IMR-90 (cell line): ENCODE measurements around the gene TMEM214. TPM values are rescaled to one million over a fixed set of nuclear protein-coding genes. Genes with fewer than 3 reads are reported as not detected.

ENCODE experiments used
- ATAC-seq: fragments of 200-7000 bp; cut with Tn5 transposase; 2 replicates; pipeline ENCODE4 v1.9.1; 2020; ENCODE audit warnings: low read depth, mild to moderate bottlenecking, moderate library complexity
- BruUV-seq: library from RNA; stranded (reverse); fragments of 400-500 nt; replicated peaks from 2 replicates; lab custom pipeline; 2021; lab: Mats Ljungman, UMichigan
- CTCF ChIA-PET: fragments of 300-600 bp; formaldehyde crosslinking; extraction: SDS; loops from one replicate; lab custom pipeline; 2021; ENCODE audit warnings: antibody characterized with exemption; lab: Yijun Ruan, JAX
- POLR2A ChIA-PET: fragments of 300-600 bp; sonication (Branson Sonifier 250); formaldehyde crosslinking; loops from one replicate; lab custom pipeline; 2022; ENCODE audit warnings: antibody characterized with exemption; ENCODE audit not compliant: unreplicated experiment; lab: Charles Lee
- DNase-seq: peaks from one replicate; pipeline ENCODE4 v3.0.0; 2013
- H2AFZ ChIP-seq: replicated peaks from 2 replicates; pipeline ENCODE3; 2013; ENCODE audit warnings: low read length, mild to moderate bottlenecking; ENCODE audit not compliant: poor library complexity
- H2AK5ac ChIP-seq: 2 replicates; pipeline ENCODE4 v1.6.1; 2013; ENCODE audit warnings: low read depth, low read length, inconsistent platforms
- H2AK9ac ChIP-seq: replicated peaks from 2 replicates; pipeline ENCODE3; 2013; ENCODE audit warnings: mild to moderate bottlenecking, low read depth, low read length, moderate library complexity; ENCODE audit not compliant: poor library complexity
- H2BK120ac ChIP-seq: 2 replicates; pipeline ENCODE4 v1.6.1; 2013; ENCODE audit warnings: low read depth, low read length, inconsistent platforms
- H2BK15ac ChIP-seq: 3 replicates; pipeline ENCODE4 v1.6.1; 2013; ENCODE audit warnings: low read depth, low read length, inconsistent platforms
- H2BK20ac ChIP-seq: 2 replicates; pipeline ENCODE4 v1.6.1; 2013; ENCODE audit warnings: low read depth, mild to moderate bottlenecking, inconsistent platforms, low read length, moderate library complexity
- H2BK5ac ChIP-seq: 2 replicates; pipeline ENCODE4 v1.6.1; 2013; ENCODE audit warnings: mild to moderate bottlenecking, low read depth, low read length, inconsistent platforms; ENCODE audit not compliant: poor library complexity, severe bottlenecking
- H3K14ac ChIP-seq: replicated peaks from 2 replicates; pipeline ENCODE4 v1.6.1; 2013; ENCODE audit warnings: low read depth, low read length, inconsistent platforms
- H3K18ac ChIP-seq: 2 replicates; pipeline ENCODE4 v1.6.1; 2013; ENCODE audit warnings: low read depth, low read length, control low read depth
- H3K23ac ChIP-seq: 2 replicates; pipeline ENCODE4 v1.6.1; 2013; ENCODE audit warnings: low read depth, low read length, inconsistent platforms
- H3K27ac ChIP-seq: 2 replicates; pipeline ENCODE4 v1.5.1; 2013; ENCODE audit warnings: mild to moderate bottlenecking, control low read depth, low read length; ENCODE audit not compliant: insufficient read depth
- H3K27me3 ChIP-seq: 2 replicates; pipeline ENCODE4 v1.6.1; 2013; ENCODE audit warnings: low read length; ENCODE audit not compliant: control insufficient read depth, insufficient read depth
- H3K36me3 ChIP-seq: 2 replicates; pipeline ENCODE4 v1.6.1; 2013; ENCODE audit warnings: low read length, mixed read lengths; ENCODE audit not compliant: control insufficient read depth, insufficient read depth
- H3K4ac ChIP-seq: 2 replicates; pipeline ENCODE4 v1.6.1; 2013; ENCODE audit warnings: low read depth, low read length, inconsistent platforms
- H3K4me1 ChIP-seq: 2 replicates; pipeline ENCODE4 v1.6.1; 2013; ENCODE audit warnings: low read length, mixed read lengths; ENCODE audit not compliant: control insufficient read depth, insufficient read depth
- H3K4me2 ChIP-seq: 2 replicates; pipeline ENCODE4 v1.6.1; 2013; ENCODE audit warnings: low read depth, mild to moderate bottlenecking, control low read depth, low read length, moderate library complexity
- H3K4me3 ChIP-seq: 2 replicates; pipeline ENCODE4 v1.5.1; 2013; ENCODE audit warnings: low read depth, mild to moderate bottlenecking, control low read depth, low read length, moderate library complexity; ENCODE audit not compliant: insufficient read depth
- H3K56ac ChIP-seq: 2 replicates; pipeline ENCODE4 v1.6.1; 2013; ENCODE audit warnings: low read length, inconsistent platforms; ENCODE audit not compliant: insufficient read depth; ENCODE audit errors: extremely low read depth
- H3K79me1 ChIP-seq, 2 experiments: 2 replicates each; pipeline ENCODE4 v1.6.1; 2013; ENCODE audit warnings: low read length in 2 of 2, inconsistent platforms in 1 of 2, low read depth in 1 of 2
- H3K9ac ChIP-seq: 2 replicates; pipeline ENCODE4 v1.6.1; 2013; ENCODE audit warnings: low read depth, low read length, control low read depth
- H3K9me1 ChIP-seq: 2 replicates; pipeline ENCODE4 v1.6.1; 2013; ENCODE audit warnings: low read length, inconsistent platforms; ENCODE audit not compliant: insufficient read depth
- H3K9me3 ChIP-seq: 2 replicates; pipeline ENCODE4 v1.6.1; 2013; ENCODE audit warnings: low read length; ENCODE audit not compliant: control insufficient read depth, insufficient read depth
- H4K20me1 ChIP-seq: 2 replicates; pipeline ENCODE4 v1.6.1; 2013; ENCODE audit warnings: low read length, inconsistent platforms; ENCODE audit not compliant: insufficient read depth
- H4K5ac ChIP-seq: 2 replicates; pipeline ENCODE4 v1.6.1; 2013; ENCODE audit warnings: mild to moderate bottlenecking, low read depth, low read length, control low read depth
- H4K8ac ChIP-seq, 2 experiments: 2 replicates each; pipeline ENCODE4 v1.6.1; 2013; ENCODE audit warnings: low read depth in 2 of 2, low read length in 2 of 2, control low read depth in 1 of 2, inconsistent platforms in 1 of 2
- H4K91ac ChIP-seq: 2 replicates; pipeline ENCODE4 v1.6.1; 2013; ENCODE audit warnings: low read depth, low read length, inconsistent platforms; ENCODE audit not compliant: insufficient read depth
- NFE2L2 ChIP-seq: fragments of 150-350 bp; IDR thresholded peaks from 2 replicates; pipeline ENCODE4 v1.6.1; 2016; ENCODE audit warnings: low read depth, mild to moderate bottlenecking, low read length
- POLR2A ChIP-seq: IDR thresholded peaks from 2 replicates; pipeline ENCODE4 v1.6.1; 2012; ENCODE audit warnings: mild to moderate bottlenecking, low read depth, low read length
- WGBS, 2 experiments: methylation state at CpG; one replicate each; pipeline versions ENCODE4 v1.1.5 to v1.1.7; 2013; ENCODE audit warnings: missing lambda C conversion rate in 2 of 2; ENCODE audit not compliant: insufficient read length in 1 of 2; ENCODE audit errors: extremely low coverage in 2 of 2; 5-methylcytosine and 5-hydroxymethylcytosine counted together
- dilution Hi-C: fragments of 300-500 bp; cut with HindIII; formaldehyde crosslinking; loops from one replicate; pipeline ENCODE4 v1.14.3; 2018; ENCODE audit warnings: low sequenced_read_pairs; ENCODE audit not compliant: unreplicated experiment
- in situ Hi-C: fragments of 300-500 bp; cut with MboI; formaldehyde crosslinking; loops from 3 replicates; pipeline ENCODE4 v1.14.3; 2019; ENCODE audit warnings: low sequenced_read_pairs, inconsistent platforms, mixed read lengths
- intact Hi-C: fragments of 100-400 bp; cut with micrococcal nuclease; formaldehyde crosslinking; loops from 2 replicates; pipeline ENCODE4 v1.10.0; 2022
- polyA plus RNA-seq, 3 experiments: library from polyadenylated mRNA; depleted of rRNA; stranded (reverse); fragments of >200 nt; gene quantifications; 2 replicates each; pipeline ENCODE4 v1.2.3, GENCODE V29; 2012; ENCODE audit warnings: low replicate concordance in 1 of 3
- total RNA-seq: library from RNA; depleted of rRNA; stranded (reverse); fragments of >200 nt; gene quantifications from 2 replicates; pipeline ENCODE4 v1.2.3, GENCODE V29; 2012

TMEM214 gene
- total and polyA plus RNA-seq, 2 of the 4 experiments (the other 2 are of a cell fraction) = 32.1 to 121 TPM

- H2BK120ac ChIP-seq = no peak overlapping the region
- TF ChIP-seq NFE2L2 (no peak), POLR2A (no peak)
- ChIA-PET POLR2A (no interaction called here), CTCF (no interaction called here)
- H4K5ac ChIP-seq = no peak overlapping the region
- H3K18ac ChIP-seq = no peak overlapping the region
- H3K14ac ChIP-seq = no peak overlapping the region
- H3K4me1 ChIP-seq = peaks cover 11% of the 10 kb centered on the region; the same call in 1 of the 2 replicates
- no peak for DNase-seq
- no peak overlapping the region for H4K91ac ChIP-seq
- no peak overlapping the region for H2BK15ac ChIP-seq
- no peak overlapping the region for H2AK9ac ChIP-seq
- 87% methylated on average over 3 of the region's 18 CpGs; no CpG with 5 or more reads in 1 of the 2 experiments for WGBS, 2 experiments
- peaks cover 13% of the 10 kb centered on the region for H3K9me1 ChIP-seq
- in situ Hi-C loops = no loop called here
- H3K23ac ChIP-seq = no peak overlapping the region
- dilution Hi-C loops = no loop called here
- no peak overlapping the region for H2AK5ac ChIP-seq
- ATAC-seq = no peak
- intact Hi-C loops = no loop called here
- H2BK5ac ChIP-seq = no peak overlapping the region
- no peak overlapping the region for H3K4me3 ChIP-seq
- H4K8ac ChIP-seq = no peak overlapping the region
- H3K27me3 ChIP-seq = no peaks in the 10 kb centered on the region
- no peak overlapping the region for H3K56ac ChIP-seq
- no peak overlapping the region for H3K27ac ChIP-seq
- no peak overlapping the region for H2AFZ ChIP-seq
- no peaks in the 10 kb centered on the region for H3K9me3 ChIP-seq
- no peak overlapping the region for H2BK20ac ChIP-seq
- peaks cover 12% of the 10 kb centered on the region; the same call in 1 of the 2 replicates for H4K20me1 ChIP-seq
- H3K36me3 ChIP-seq = peaks cover 41% of the 10 kb centered on the region
- no peak overlapping the region for H3K4me2 ChIP-seq
- peaks cover 10 to 35% of the 10 kb centered on the region in 2 experiments for H3K79me1 ChIP-seq
- H3K4ac ChIP-seq = no peak overlapping the region
- BruUV-seq = no TSS peak
- H3K9ac ChIP-seq = no peak overlapping the region
Measured at GRCh38 chr2:27024188-27024587, 8.6 kb upstream of the TMEM214 start.
